B cell (primary cell): Measurements from ENCODE around the gene NPFFR1. TPM values are rescaled to one million over a fixed set of nuclear protein-coding genes. Genes with fewer than 3 reads are reported as not detected.

Experiments used
- ATAC-seq: fragments of 200-7000 bp; cut with Tn5 transposase; one replicate; pipeline ENCODE4 v1.10.0; 2021; ENCODE audit warnings: low read depth, mild to moderate bottlenecking, moderate number of reproducible peaks, moderate library complexity
- CTCF ChIA-PET: fragments of 350-600 bp; sonication (Branson Sonifier 250); formaldehyde crosslinking; loops from one replicate; lab custom pipeline; 2021; ENCODE audit warnings: antibody characterized with exemption, inconsistent platforms; lab: Charles Lee
- POLR2A ChIA-PET: fragments of 350-600 bp; sonication (Branson Sonifier 250); formaldehyde crosslinking; loops from one replicate; lab custom pipeline; 2021; ENCODE audit warnings: antibody characterized with exemption; lab: Charles Lee
- DNase-seq: peaks from one replicate; pipeline ENCODE4 v3.0.0; 2013
- H2AFZ ChIP-seq: 2 replicates; pipeline ENCODE4 v1.6.1; 2012; ENCODE audit warnings: mild to moderate bottlenecking, low read depth, low read length; ENCODE audit not compliant: insufficient read depth, poor library complexity, severe bottlenecking
- H3K27ac ChIP-seq, 2 donors: 1 replicate in 1 of 2; 2 replicates in 1 of 2; pipeline ENCODE4 v1.5.1; 2012 to 2013; ENCODE audit warnings: low read length in 2 of 2, mild to moderate bottlenecking in 2 of 2, moderate library complexity in 1 of 2
- H3K27me3 ChIP-seq, 4 experiments: fragments of 200-600 bp in 1 of 4; sonication (generic) in 1 of 4; replicated peaks in 1 of 4; 1 replicate in 2 of 4; 2 replicates in 2 of 4; pipeline versions ENCODE4 v1.6.1 to v1.7.0; 2013 to 2016; ENCODE audit warnings: low read length in 3 of 4, mild to moderate bottlenecking in 2 of 4, mixed read lengths in 1 of 4, moderate library complexity in 1 of 4; ENCODE audit not compliant: insufficient read depth in 4 of 4, control insufficient read depth in 3 of 4; ENCODE audit errors: control extremely low read depth in 1 of 4
- H3K36me3 ChIP-seq, 2 experiments: replicated peaks in 1 of 2; 1 replicate in 1 of 2; 2 replicates in 1 of 2; pipeline versions ENCODE4 v1.6.1 to v1.7.1; 2013; ENCODE audit warnings: low read length in 1 of 2; ENCODE audit not compliant: insufficient read depth in 2 of 2, control insufficient read depth in 1 of 2; ENCODE audit errors: control extremely low read depth in 1 of 2, extremely low read depth in 1 of 2
- H3K4me1 ChIP-seq, 2 donors: fragments of 200-600 bp in 1 of 2; sonication (generic) in 1 of 2; 1 replicate in 1 of 2; 2 replicates in 1 of 2; pipeline versions ENCODE4 v1.5.1 to v1.6.1; 2013 to 2017; ENCODE audit warnings: low read length in 2 of 2; ENCODE audit not compliant: control insufficient read depth in 2 of 2, insufficient read depth in 2 of 2
- H3K4me2 ChIP-seq: replicated peaks from 2 replicates; pipeline ENCODE3; 2012; ENCODE audit warnings: mild to moderate bottlenecking, low read depth, low read length; ENCODE audit not compliant: poor library complexity, severe bottlenecking
- H3K4me3 ChIP-seq, 5 experiments: fragments of 200-600 bp in 1 of 5; sonication (generic) in 1 of 5; 1 replicate in 3 of 5; 2 replicates in 2 of 5; pipeline versions ENCODE4 v1.5.1 to v1.7.0; 2011 to 2016; ENCODE audit warnings: low read length in 4 of 5, mild to moderate bottlenecking in 4 of 5, low read depth in 2 of 5, control low read depth in 1 of 5, moderate library complexity in 1 of 5; ENCODE audit not compliant: insufficient read depth in 1 of 5; ENCODE audit errors: control extremely low read depth in 1 of 5, extremely low read depth in 1 of 5
- H3K79me2 ChIP-seq: fragments of 200-600 bp; sonication (generic); one replicate; pipeline ENCODE4 v1.6.0; 2016; ENCODE audit warnings: low read length; ENCODE audit not compliant: control insufficient read depth, insufficient read depth
- H3K9ac ChIP-seq: fragments of 200-600 bp; sonication (generic); 2 replicates; pipeline ENCODE4 v1.6.1; 2017; ENCODE audit warnings: mild to moderate bottlenecking, low read length, moderate library complexity
- H3K9me3 ChIP-seq, 3 donors: one replicate each; pipeline versions ENCODE4 v1.6.1 to v1.7.1; 2013; ENCODE audit warnings: low read length in 2 of 3; ENCODE audit not compliant: control insufficient read depth in 2 of 3, insufficient read depth in 1 of 3; ENCODE audit errors: control extremely low read depth in 1 of 3
- H4K20me1 ChIP-seq: 2 replicates; pipeline ENCODE4 v1.6.0; 2012; ENCODE audit warnings: mild to moderate bottlenecking, low read length; ENCODE audit not compliant: insufficient read depth, control insufficient read depth, poor library complexity, severe bottlenecking
- H3K27ac Mint-ChIP-seq: one replicate; pipeline ENCODE4 v1.8.0; 2021; ENCODE audit warnings: mixed read lengths
- H3K27me3 Mint-ChIP-seq: one replicate; pipeline ENCODE4 v1.8.0; 2021; ENCODE audit warnings: mixed read lengths
- H3K4me1 Mint-ChIP-seq: one replicate; pipeline ENCODE4 v1.8.0; 2021; ENCODE audit warnings: mixed read lengths
- H3K4me3 Mint-ChIP-seq: one replicate; pipeline ENCODE4 v1.8.0; 2021; ENCODE audit warnings: mixed read lengths
- H3K9me3 Mint-ChIP-seq: one replicate; pipeline ENCODE4 v1.8.0; 2022; ENCODE audit warnings: mixed read lengths; ENCODE audit not compliant: insufficient read depth
- EZH2 ChIP-seq: IDR thresholded peaks from 2 replicates; pipeline ENCODE4 v1.6.1; 2012; ENCODE audit warnings: borderline replicate concordance, low read depth, mild to moderate bottlenecking, moderate library complexity, low read length; ENCODE audit not compliant: insufficient read depth, poor library complexity, severe bottlenecking
- WGBS: methylation state at CpG from one replicate; pipeline ENCODE4 v1.1.5; 2013; ENCODE audit warnings: missing lambda C conversion rate; ENCODE audit not compliant: insufficient coverage; 5-methylcytosine and 5-hydroxymethylcytosine counted together
- intact Hi-C: fragments of 100-400 bp; cut with micrococcal nuclease; formaldehyde crosslinking; loops from one replicate; pipeline ENCODE4 v1.10.0; 2022
- polyA plus RNA-seq: library from polyadenylated mRNA; depleted of rRNA; stranded (reverse); fragments of >200 nt; gene quantifications from 2 replicates; pipeline ENCODE4 v1.2.3, GENCODE V29; 2012
- total RNA-seq, 2 donors: library from RNA; stranded (reverse); fragments of 120-200 nt in 1 of 2; gene quantifications; 1 replicate in 1 of 2; 2 replicates in 1 of 2; pipeline versions ENCODE4 v1.2.3 to v1.2.4, GENCODE V29; 2013 to 2022
- TF ChIP-seq, protein P1 (sequence below): fragments of 200-600 bp; IDR thresholded peaks from one replicate; pipeline ENCODE4 v1.8.0; 2022; ENCODE audit warnings: antibody characterized with exemption, mild to moderate bottlenecking

Gene NPFFR1
- total and polyA plus RNA-seq, 2 donors (not counting 1 experiment from before 2014, with no cell fraction given) = not detected

- Histone ChIP-seq H3K9me3 (peaks cover 0 to 6% (median 3%) of the 10 kb centered on the region in 3 donors), H3K4me3 (no peak overlapping the region), H2AFZ (no peak overlapping the region), H3K27ac (no peak overlapping the region), H3K79me2 (no peaks in the 10 kb centered on the region), H3K4me1 (peaks cover 4 to 9% of the 10 kb centered on the region in 2 donors), H3K9ac (no peak overlapping the region), H3K36me3 (no peaks in the 10 kb centered on the region), H3K27me3 (peaks cover 0 to 27% (median 19%) of the 10 kb centered on the region in 4 experiments), H3K4me2 (no peak overlapping the region), H4K20me1 (no peaks in the 10 kb centered on the region)
- ATAC-seq (no peak), DNase-seq (no peak)
- no peak for TF ChIP-seq EZH2
- TF ChIP-seq, protein P1, sequence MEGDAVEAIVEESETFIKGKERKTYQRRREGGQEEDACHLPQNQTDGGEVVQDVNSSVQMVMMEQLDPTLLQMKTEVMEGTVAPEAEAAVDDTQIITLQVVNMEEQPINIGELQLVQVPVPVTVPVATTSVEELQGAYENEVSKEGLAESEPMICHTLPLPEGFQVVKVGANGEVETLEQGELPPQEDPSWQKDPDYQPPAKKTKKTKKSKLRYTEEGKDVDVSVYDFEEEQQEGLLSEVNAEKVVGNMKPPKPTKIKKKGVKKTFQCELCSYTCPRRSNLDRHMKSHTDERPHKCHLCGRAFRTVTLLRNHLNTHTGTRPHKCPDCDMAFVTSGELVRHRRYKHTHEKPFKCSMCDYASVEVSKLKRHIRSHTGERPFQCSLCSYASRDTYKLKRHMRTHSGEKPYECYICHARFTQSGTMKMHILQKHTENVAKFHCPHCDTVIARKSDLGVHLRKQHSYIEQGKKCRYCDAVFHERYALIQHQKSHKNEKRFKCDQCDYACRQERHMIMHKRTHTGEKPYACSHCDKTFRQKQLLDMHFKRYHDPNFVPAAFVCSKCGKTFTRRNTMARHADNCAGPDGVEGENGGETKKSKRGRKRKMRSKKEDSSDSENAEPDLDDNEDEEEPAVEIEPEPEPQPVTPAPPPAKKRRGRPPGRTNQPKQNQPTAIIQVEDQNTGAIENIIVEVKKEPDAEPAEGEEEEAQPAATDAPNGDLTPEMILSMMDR = no peak
- H3K4me3 Mint-ChIP-seq = no peak overlapping the region
- 90% methylated on average over 2 of the region's 6 CpGs for WGBS
- ChIA-PET POLR2A (no interaction called here), CTCF (interaction anchor here (1.2 kb wide), 1 partner anchor 84 kb away, joined by 3 read pairs; no protein-coding TSS in a partner anchor)
- H3K4me1 Mint-ChIP-seq = peaks cover 2% of the 10 kb centered on the region
- H3K27me3 Mint-ChIP-seq = peaks cover 30% of the 10 kb centered on the region
- no peak overlapping the region for H3K27ac Mint-ChIP-seq
- intact Hi-C loops = no loop called here
- peaks cover 2% of the 10 kb centered on the region for H3K9me3 Mint-ChIP-seq
These were observed 3.7 kb downstream of the NPFFR1 start for GRCh38 chr10:70280099-70280498.

- DNase-seq (no peak), ATAC-seq (no peak)
- intact Hi-C loops = no loop called here
- H3K4me1 Mint-ChIP-seq = peaks cover 11% of the 10 kb centered on the region
- Histone ChIP-seq H3K79me2 (no peaks in the 10 kb centered on the region), H3K9me3 (peaks cover 0 to 3% (median 0%) of the 10 kb centered on the region in 3 donors), H2AFZ (no peak overlapping the region), H3K4me2 (no peak overlapping the region), H3K27ac (no peak overlapping the region), H3K4me3 (no peak overlapping the region), H3K9ac (no peak overlapping the region), H3K4me1 (peaks cover 5 to 9% of the 10 kb centered on the region in 2 donors), H4K20me1 (no peaks in the 10 kb centered on the region), H3K36me3 (no peaks in the 10 kb centered on the region), H3K27me3 (peaks cover 0 to 6% (median 5%) of the 10 kb centered on the region in 4 experiments)
- H3K9me3 Mint-ChIP-seq = peaks cover 2% of the 10 kb centered on the region
- WGBS = 30% methylated on average over 2 of the region's 3 CpGs
- TF ChIP-seq, protein P1 = no peak
- no peak for TF ChIP-seq EZH2
- ChIA-PET POLR2A (no interaction called here), CTCF (interaction anchor here (16.5 kb wide), 1 partner anchor 87 kb away, joined by 185 read pairs; no protein-coding TSS in a partner anchor)
- H3K27ac Mint-ChIP-seq = no peak overlapping the region
- H3K27me3 Mint-ChIP-seq = peaks cover 9% of the 10 kb centered on the region
- H3K4me3 Mint-ChIP-seq = no peak overlapping the region
These were observed 6.3 kb downstream of the NPFFR1 start for GRCh38 chr10:70277396-70278030.
